ENCODE measurements around the gene ITGB2. TPM values are rescaled to one million over a fixed set of nuclear protein-coding genes. Genes with fewer than 3 reads are reported as not detected.

ITGB2 gene
- total RNA-seq, 1 donor from 2014 or later = 0.62 TPM

DNA sequence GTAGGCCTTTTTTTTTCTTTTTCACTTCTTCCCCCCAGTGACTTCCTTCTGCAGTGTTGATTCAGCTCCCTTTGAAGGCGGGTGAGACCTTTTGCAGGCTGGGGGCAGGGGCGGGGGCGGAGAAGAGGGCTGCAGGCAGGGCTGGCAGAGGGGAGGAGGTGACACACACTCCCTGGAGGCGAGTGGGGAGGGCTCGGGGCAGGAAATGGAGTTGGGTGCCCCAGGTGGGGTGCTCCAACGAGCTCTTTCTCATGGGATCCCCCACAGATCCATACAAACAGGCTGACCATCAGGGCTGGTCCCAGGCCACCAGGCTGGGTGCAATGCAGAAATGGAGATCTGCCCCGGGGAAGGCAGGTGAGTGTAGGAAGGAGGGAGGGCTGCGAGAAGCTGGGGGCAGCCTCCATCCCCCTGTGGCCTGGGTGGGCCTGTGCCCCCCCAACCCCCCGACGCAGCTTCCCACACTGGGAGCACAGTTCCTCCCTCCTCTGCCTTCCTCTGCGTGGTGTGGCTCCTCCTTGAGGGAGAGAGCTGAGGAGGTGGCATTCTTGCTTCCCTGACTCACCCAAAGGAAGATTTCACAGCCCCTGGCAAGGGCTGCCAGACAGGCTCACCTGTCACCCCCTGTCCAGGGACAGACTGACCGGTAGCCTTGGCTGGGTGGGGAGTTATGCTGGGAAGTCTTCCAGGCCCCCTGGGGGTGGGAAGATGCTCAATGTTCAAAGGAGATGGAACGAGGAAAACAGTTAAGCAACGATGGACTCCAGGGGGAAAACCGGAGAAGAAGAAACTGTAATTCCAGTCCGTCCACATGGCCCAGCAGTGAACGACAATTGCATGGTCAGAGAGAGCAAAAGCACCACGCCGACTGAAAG lies 7.1 kb upstream of the ITGB2 start:
- peaks cover 15% of the 10 kb centered on the region for H3K27me3 Mint-ChIP-seq (ENCODE audit: unreplicated experiment)
- H3K4me1 Mint-ChIP-seq (ENCODE audit: unreplicated experiment) = peaks cover 52% of the 10 kb centered on the region
- H3K36me3 Mint-ChIP-seq (ENCODE audit: unreplicated experiment) = peaks cover 4% of the 10 kb centered on the region
- DNase-seq (ENCODE audit: extremely low spot score, unreplicated experiment) = no peak
- H3K4me3 Mint-ChIP-seq (ENCODE audit: unreplicated experiment) = peak overlapping the region; percentile 15
- no peak for TF ChIP-seq CTCF (IDR thresholded peaks at IDR 0.05)
- H3K27ac Mint-ChIP-seq (ENCODE audit: unreplicated experiment) = peak overlapping the region; percentile 92
- H3K9me3 Mint-ChIP-seq (ENCODE audit: unreplicated experiment) = no peaks in the 10 kb centered on the region

GRCh38 chr21:44927259-44927586 lies 6.5 kb upstream of the ITGB2 start:
- DNase-seq (ENCODE audit: extremely low spot score, unreplicated experiment) = no peak
- Mint-ChIP-seq H3K4me3 (ENCODE audit: unreplicated experiment) (no peak overlapping the region), H3K4me1 (ENCODE audit: unreplicated experiment) (peaks cover 52% of the 10 kb centered on the region), H3K27me3 (ENCODE audit: unreplicated experiment) (peaks cover 16% of the 10 kb centered on the region), H3K9me3 (ENCODE audit: unreplicated experiment) (no peaks in the 10 kb centered on the region), H3K36me3 (ENCODE audit: unreplicated experiment) (peaks cover 4% of the 10 kb centered on the region), H3K27ac (ENCODE audit: unreplicated experiment) (no peak overlapping the region)
- no peak for TF ChIP-seq CTCF (IDR thresholded peaks at IDR 0.05)

- H3K27ac Mint-ChIP-seq (ENCODE audit: unreplicated experiment) = no peak overlapping the region
- H3K4me3 Mint-ChIP-seq (ENCODE audit: unreplicated experiment) = no peak overlapping the region
- H3K4me1 Mint-ChIP-seq (ENCODE audit: unreplicated experiment) = peaks cover 52% of the 10 kb centered on the region
- H3K36me3 Mint-ChIP-seq (ENCODE audit: unreplicated experiment) = peaks cover 4% of the 10 kb centered on the region
- H3K27me3 Mint-ChIP-seq (ENCODE audit: unreplicated experiment) = peaks cover 19% of the 10 kb centered on the region
- TF ChIP-seq CTCF (IDR thresholded peaks at IDR 0.05) = no peak
- DNase-seq (ENCODE audit: extremely low spot score, unreplicated experiment) = no peak
- no peaks in the 10 kb centered on the region for H3K9me3 Mint-ChIP-seq (ENCODE audit: unreplicated experiment)
Measured at GRCh38 chr21:44926331-44927101, 5.8 kb upstream of the ITGB2 start.

DNA sequence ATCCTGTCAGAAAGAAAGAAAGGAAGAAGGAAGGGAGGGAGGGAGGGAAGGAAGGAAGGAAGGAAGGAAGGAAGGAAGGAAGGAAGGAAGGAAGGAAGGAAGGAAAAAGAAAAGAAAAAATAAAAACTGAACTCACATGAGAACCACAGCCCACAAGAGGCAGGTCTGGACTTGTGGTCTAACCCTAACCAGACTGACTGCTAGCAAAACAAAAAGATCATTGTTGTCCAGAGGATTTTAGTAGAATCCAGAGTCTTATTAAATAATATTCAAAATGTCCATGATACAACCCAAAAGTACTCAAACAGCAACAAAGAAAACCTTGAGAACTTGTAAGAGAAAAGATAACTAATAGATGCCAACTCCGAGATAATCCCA lies 4.7 kb upstream of the ITGB2 start:
- H3K27ac Mint-ChIP-seq (ENCODE audit: unreplicated experiment) = no peak overlapping the region
- no peak for TF ChIP-seq CTCF (IDR thresholded peaks at IDR 0.05)
- H3K4me1 Mint-ChIP-seq (ENCODE audit: unreplicated experiment) = peaks cover 41% of the 10 kb centered on the region
- H3K36me3 Mint-ChIP-seq (ENCODE audit: unreplicated experiment) = peaks cover 4% of the 10 kb centered on the region
- H3K27me3 Mint-ChIP-seq (ENCODE audit: unreplicated experiment) = peaks cover 27% of the 10 kb centered on the region
- no peak overlapping the region for H3K4me3 Mint-ChIP-seq (ENCODE audit: unreplicated experiment)
- no peak for DNase-seq (ENCODE audit: extremely low spot score, unreplicated experiment)
- no peaks in the 10 kb centered on the region for H3K9me3 Mint-ChIP-seq (ENCODE audit: unreplicated experiment)

All from osteocyte (in vitro differentiated cells).